Prostate gland (tissue), 2 donors: ENCODE results near the gene GABRG3.

Source experiments
- CTCF ChIP-seq, 4 experiments: fragments of 200-600 bp in 2 of 4; fragments of 450-650 bp in 2 of 4; sonication (generic) in 2 of 4; IDR thresholded peaks; 1 replicate in 3 of 4; 2 replicates in 1 of 4; pipeline ENCODE4 v1.5.1; 2016 to 2019; ENCODE audit warnings: antibody characterized with exemption in 4 of 4, mild to moderate bottlenecking in 2 of 4, moderate library complexity in 2 of 4
- POLR2AphosphoS5 ChIP-seq: sonication (generic); formaldehyde crosslinking; IDR thresholded peaks from one replicate; pipeline ENCODE4 v1.6.1; 2017; ENCODE audit warnings: antibody characterized with exemption

- TF ChIP-seq CTCF (IDR thresholded peaks at IDR 0.05) (no peak), POLR2AphosphoS5 (no peak)
Measured at GRCh38 chr15:27480642-27481041, 509.7 kb downstream of the GABRG3 start.
